Fibroblast of pulmonary artery (primary cell): ENCODE data around the gene THG1L.
A peak's percentile ranks its signal among the peaks of the same experiment; 100 is the strongest.

Experiments
- DNase-seq: peaks from one replicate; pipeline ENCODE4 v3.0.0-alpha.2; 2010; ENCODE audit warnings: low read depth
- H3K4me3 ChIP-seq: replicated peaks from 2 replicates; pipeline ENCODE4 v1.5.1; 2011; ENCODE audit warnings: low read depth, mild to moderate bottlenecking, control low read depth, low read length, moderate library complexity
- CTCF ChIP-seq: IDR thresholded peaks from 2 replicates; pipeline ENCODE4 v1.5.1; 2011; ENCODE audit warnings: mild to moderate bottlenecking, control low read depth, low read length, inconsistent platforms; ENCODE audit errors: missing control alignments

Gene THG1L

DNA sequence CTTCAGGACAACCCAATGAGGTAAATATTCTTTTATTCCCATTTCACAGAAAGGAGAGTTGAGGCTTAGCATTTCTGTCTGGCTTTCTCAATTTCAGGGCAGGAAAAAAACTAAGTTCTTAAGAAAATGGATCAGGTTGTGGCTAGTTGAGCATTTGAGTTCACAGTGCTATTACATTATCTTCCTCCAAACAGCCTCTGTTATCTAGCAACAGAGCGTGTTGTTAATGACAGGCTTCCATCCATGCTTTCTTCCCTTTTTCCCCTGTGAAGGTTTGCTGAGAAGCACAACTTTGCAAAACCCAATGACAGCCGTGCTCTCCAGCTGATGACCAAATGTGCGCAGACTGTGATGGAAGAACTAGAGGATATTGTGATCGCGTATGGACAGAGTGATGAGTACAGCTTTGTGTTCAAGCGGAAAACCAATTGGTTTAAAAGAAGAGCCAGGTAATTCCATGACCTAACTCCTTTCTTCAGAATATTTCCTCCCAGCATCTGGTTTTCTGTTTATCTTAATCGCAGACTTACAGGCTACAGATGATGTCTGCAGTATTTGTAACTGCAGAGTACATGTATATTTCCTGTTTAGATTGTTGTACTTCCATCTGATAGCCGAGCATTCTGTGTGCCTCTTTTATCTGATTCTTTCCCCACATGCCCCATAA, 1.5 kb downstream of the THG1L start:
- no peak overlapping the region for H3K4me3 ChIP-seq
- no peak for TF ChIP-seq CTCF
- no peak for DNase-seq

DNA sequence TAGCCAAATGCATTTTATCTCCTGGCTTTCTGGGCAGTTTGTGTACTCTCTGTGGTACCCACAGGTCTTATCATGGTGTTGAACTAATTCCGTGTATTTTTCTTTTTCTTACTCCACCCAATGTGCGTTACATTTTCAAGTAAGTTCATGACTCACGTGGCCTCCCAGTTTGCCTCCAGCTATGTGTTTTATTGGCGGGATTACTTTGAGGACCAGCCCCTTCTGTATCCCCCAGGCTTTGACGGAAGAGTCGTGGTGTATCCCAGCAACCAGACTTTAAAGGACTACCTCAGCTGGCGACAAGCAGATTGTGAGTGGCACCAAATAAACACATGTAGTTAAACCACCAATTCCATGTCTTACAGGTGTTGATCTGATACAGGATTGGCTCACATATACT, 3.2 kb downstream of the THG1L start:
- no peak for TF ChIP-seq CTCF
- H3K4me3 ChIP-seq: no peak overlapping the region
- DNase-seq: no peak

- no peak for TF ChIP-seq CTCF
- no peak for DNase-seq
- no peak overlapping the region for H3K4me3 ChIP-seq
Observed at GRCh38 chr5:157735991-157736390, 4.8 kb downstream of the THG1L start.

GRCh38 chr5:157739388-157740228, 8.4 kb downstream of the THG1L start:
- no peak for DNase-seq
- H3K4me3 ChIP-seq: no peak overlapping the region
- TF ChIP-seq CTCF: no peak

DNA sequence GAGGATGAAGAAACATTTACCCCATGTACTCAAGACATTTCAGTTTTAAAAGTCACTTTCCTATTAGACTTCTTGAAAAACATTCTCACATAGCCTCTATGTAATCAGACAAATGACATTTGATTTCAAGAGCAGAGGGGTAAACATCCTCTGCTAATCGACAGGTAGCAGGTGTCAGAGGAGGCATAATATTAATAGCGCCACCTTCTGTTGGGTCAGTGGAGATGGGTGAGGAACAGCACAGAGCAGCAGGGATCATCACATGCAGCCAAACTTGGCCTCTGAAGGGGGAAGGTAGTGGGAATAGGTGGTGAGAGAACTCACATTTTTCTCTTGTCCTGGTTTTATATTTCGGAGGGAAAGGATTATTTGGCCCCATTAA, 9.0 kb downstream of the THG1L start:
- no peak overlapping the region for H3K4me3 ChIP-seq
- TF ChIP-seq CTCF: peak; percentile 55
- DNase-seq: no peak

GRCh38 chr5:157741131-157741530, 9.9 kb downstream of the THG1L start:
- DNase-seq: no peak
- TF ChIP-seq CTCF: no peak

More at GRCh38 chr5:157741131-157741530, 9.9 kb downstream of the THG1L start:
- H3K4me3 ChIP-seq: no peak overlapping the region
